Stimulated activated naive CD8-positive, alpha-beta T cell treated with anti-CD3 and anti-CD28 coated beads, Interleukin-15, Interleukin-2, amounts not matched to agents 100 U/mL and 50 U/mL, for 24 hours (primary cell): Measurements from ENCODE around the gene MOB4.
"Not testable (repeated sequence)": the region's sequence is repeated elsewhere in the genome, so short reads cannot be mapped to it uniquely, and the experiment has no call there.

Experiments
- ATAC-seq: fragments of 150-1000 bp; cut with Tn5 transposase; one replicate; pipeline ENCODE4 v1.10.0; 2021
- DNase-seq: peaks from one replicate; pipeline ENCODE4 v3.0.0; 2021

Gene MOB4

DNA sequence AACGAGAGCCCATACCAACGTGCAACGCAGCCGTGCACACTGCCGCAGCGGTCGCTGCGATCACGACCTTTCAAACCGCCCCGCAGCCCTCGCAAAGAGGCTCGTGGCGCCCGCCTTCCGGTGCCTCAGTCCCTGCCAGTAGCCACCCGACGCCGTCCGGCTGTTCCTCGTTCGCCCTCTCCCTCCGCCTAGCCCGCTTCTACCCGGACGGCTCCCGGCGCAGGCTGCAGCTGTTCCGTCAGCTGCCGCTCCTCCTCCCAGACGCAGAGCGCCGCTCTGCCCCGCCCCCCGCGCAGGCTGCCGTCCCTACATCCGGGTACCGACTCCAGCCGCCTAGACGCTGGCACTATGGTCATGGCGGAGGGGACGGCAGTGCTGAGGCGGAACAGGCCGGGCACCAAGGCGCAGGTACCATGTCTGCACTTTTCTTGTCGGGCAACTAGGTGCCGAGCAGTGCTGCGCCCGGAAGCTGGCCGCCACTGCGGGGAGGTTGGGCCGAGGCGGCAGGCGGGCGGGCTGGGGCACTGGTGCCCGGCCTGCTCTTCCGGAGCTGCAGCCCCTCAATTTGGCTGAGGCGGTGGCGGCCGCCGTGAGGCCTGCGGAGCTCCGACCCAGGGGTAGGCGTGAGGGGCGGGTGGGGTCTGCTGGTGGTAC lies at the start of gene MOB4:
TSS of gene MOB4 (plus strand) at position 328 of the 654 bp plus-strand sequence. CDS start at position 349, 21 bp downstream.
- ATAC-seq: peak; percentile 97
- DNase-seq: peak; percentile 96

GRCh38 chr2:197472166-197472565 lies 43.7 kb upstream of the MOB4 start:
- no peak for DNase-seq
- no peak for ATAC-seq

DNA sequence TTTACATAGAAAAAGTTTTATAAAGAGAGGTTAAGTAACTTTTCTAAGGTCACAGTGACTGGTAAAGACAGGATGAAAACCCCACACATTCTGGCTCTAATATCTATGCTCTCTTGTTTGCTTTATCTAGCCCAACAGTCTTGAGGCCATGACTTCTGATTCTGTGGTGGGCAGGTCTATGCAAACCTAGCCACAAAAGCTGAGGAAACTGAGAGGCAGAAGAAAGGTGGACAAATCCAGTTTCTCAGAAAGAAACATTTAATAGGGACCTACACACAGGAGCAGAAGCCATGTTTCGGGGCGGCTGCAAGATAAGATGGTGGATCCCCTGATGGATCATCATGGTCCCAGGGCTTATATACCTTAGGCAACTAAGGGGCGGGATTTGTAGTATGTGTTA lies 38.1 kb upstream of the MOB4 start:
- DNase-seq (no peak), ATAC-seq (no peak)

GRCh38 chr2:197480165-197481036 lies 35.5 kb upstream of the MOB4 start:
- no peak for ATAC-seq

GRCh38 chr2:197484248-197484647 lies 31.6 kb upstream of the MOB4 start:
- not testable (repeated sequence) for ATAC-seq, DNase-seq

More at GRCh38 chr2:197480165-197481036, 35.5 kb upstream of the MOB4 start:
- no peak for DNase-seq

GRCh38 chr2:197486175-197486574 lies 29.7 kb upstream of the MOB4 start:
- DNase-seq (no peak), ATAC-seq (no peak)

DNA sequence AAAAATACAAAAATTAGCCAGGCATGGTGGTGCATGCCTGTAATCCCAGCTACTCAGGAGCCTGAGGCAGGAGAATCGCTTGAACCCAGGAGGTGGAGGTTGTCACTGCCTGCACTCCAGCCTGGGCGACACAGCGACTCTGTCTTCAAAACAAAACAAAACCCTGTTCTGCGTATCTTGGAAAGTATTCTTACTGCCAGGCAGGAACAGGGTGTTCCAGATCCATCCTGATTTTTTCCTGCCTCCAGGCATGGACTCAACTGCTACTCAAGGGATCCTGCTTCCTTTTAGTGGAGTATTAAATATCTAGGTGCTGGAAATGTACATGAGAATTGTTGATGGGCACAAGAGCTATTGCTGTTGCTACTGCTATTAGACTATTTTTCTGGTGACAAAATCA lies 28.5 kb upstream of the MOB4 start:
- DNase-seq: no peak
- no peak for ATAC-seq

GRCh38 chr2:197495433-197496134 lies 20.3 kb upstream of the MOB4 start:
- ATAC-seq (no peak), DNase-seq (no peak)

GRCh38 chr2:197496695-197497094 lies 19.2 kb upstream of the MOB4 start:
- ATAC-seq (no peak), DNase-seq (no peak)

DNA sequence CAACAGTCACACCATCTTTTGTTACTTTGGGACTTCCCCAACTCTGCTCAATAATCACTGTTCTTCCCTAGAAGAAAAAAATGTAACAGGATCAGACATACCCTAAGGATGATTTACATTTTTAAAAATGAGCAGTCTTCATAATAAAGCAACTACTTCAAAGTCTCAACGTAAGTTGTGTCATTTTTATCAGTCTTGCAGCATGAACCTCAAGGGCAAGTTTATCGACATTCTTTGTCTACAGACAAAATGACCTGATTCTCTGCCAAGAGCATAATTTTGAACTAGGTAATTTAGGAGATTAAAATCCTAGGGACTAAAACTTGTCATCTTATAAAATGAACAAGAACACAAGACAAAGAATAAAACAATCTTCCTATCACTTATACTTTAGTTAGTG lies 18.5 kb upstream of the MOB4 start:
- ATAC-seq (no peak), DNase-seq (no peak)

DNA sequence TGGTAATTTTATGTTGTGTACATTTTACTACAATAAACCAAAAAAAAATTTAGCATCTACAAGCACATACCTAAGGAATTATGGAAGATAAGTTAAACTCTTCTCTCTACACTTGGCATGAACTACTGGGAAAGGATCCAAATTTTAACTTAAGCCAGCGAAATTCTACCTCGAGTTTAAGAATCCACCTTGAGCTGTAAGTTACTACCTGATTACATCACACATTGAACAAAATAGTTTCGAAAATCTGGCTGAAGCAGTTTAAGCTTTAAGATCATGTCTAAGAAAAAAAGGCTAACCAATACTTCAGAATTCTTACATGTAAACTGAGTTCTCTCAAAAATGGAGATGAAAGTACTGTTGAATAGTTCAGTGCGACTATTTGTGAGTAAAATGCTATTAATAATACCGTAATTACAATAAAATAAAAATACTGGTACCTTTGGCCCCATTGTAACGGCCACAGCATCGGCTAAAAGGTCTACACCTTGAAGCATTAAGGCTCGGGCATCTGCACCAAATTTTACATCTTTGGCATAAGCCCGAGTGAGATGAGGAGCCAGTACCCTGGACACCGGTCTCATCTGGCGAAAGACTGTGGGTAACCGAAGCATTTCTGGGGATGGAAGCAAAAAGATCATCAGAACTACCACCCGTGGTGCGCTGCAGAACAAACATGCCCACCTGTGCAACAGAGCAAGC lies 17.5 kb upstream of the MOB4 start:
- ATAC-seq (no peak), DNase-seq (no peak)

GRCh38 chr2:197498937-197499593 lies 16.8 kb upstream of the MOB4 start:
- DNase-seq: peak; percentile 62
- ATAC-seq: peak; percentile 4

GRCh38 chr2:197499594-197500502 lies 16.0 kb upstream of the MOB4 start, which contains the start of the genes HSPD1 and HSPE1:
Gene HSPD1, minus strand, starts transcription at chr2:197499840. Its CDS starts 992 bp downstream, at chr2:197498848.
Gene HSPE1, plus strand, starts transcription at chr2:197500379. Its CDS starts 58 bp downstream, at chr2:197500437.
- peak; percentile 98 for DNase-seq
- peak; percentile 92 for ATAC-seq

DNA sequence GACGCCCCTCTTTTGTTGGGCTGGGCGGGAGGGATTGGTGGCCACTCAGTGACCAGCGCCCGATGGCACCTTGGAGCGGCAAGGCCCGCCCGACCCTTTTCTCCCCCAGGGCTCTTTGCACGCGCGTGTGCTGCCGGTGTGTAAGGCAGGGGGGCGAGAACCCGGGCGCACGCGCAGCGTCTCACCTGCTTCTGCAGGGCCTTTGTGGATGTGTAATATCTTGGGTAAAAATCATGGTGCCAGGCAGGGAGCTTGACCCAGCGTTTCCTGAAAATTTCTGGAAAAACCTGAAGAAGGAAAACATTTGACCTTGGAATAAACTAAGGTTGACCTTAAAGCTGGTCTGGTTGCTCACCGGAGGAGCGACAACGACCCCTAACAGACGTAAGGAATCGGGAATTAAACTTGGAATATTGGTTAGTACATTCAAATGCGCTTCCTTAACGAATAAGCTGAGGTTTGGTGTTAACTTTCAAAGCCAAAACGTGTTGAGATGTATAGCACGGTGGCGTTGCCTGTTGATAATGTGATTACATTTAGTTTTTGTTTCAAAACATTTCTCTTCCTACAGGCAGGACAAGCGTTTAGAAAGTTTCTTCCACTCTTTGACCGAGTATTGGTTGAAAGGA lies 15.2 kb upstream of the MOB4 start:
- DNase-seq (no peak), ATAC-seq (peak; percentile 1)

DNA sequence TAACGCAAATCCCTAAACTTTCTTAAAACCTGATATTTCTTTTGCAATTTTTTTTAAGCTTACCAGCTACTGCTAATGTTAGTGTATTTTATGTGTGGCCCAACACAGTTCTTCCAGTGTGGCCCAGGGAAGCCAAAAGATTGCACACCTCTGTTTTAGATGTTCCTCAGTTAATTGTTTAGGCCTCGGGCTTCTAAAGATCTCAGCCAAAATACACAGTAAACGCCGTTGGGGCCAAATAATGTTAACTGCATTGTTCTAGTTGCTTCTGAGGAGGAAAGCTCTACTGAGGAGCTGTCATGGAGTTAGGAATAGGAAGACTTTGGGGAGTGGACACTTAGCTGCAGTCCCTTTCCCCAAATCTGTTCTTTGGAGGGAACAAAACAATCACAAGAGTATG lies 13.7 kb upstream of the MOB4 start:
- ATAC-seq: no peak

GRCh38 chr2:197502685-197503084 lies 13.2 kb upstream of the MOB4 start:
- ATAC-seq (no peak), DNase-seq (no peak)

More for the DNA sequence above, 13.7 kb upstream of the MOB4 start:
- no peak for DNase-seq

DNA sequence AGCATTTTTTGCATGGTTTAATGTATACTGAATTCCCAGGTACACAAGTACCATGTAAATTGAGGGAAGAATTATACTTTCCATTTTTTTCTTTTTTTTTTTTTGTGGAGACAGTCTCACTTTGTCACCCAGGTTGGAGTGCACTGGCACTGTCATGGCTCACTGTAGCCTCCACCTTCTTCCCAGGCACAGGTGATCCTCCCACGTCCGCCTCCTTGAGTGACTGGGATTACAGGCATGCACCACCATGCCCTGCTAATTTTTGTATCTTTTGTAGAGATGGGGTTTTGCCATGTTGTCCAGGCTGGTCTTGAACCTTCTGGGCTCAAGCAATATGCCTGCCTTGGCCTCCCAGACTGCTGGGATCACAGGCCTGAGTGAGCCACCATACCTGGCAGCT lies 11.9 kb upstream of the MOB4 start:
- DNase-seq: no peak
- ATAC-seq: no peak

DNA sequence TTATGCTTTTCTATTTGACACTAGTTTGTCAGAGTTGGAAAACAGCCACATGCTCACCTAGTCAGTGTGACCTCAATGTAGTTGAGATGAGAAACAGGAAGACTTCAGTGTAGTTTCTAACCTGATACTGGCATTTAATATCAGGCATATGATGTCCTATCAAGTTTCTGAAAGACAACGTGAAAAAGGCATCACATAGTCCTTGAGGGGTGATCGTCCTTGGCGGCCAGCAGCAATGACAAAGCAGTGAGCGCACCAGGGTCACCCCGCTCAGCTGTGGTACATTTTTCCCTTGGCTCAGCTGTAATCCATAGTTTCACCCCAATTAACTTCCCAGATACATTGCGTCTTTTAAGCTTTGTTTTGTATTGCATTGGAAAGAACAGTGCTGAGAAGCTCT lies 11.4 kb upstream of the MOB4 start:
- no peak for DNase-seq
- ATAC-seq: no peak

DNA sequence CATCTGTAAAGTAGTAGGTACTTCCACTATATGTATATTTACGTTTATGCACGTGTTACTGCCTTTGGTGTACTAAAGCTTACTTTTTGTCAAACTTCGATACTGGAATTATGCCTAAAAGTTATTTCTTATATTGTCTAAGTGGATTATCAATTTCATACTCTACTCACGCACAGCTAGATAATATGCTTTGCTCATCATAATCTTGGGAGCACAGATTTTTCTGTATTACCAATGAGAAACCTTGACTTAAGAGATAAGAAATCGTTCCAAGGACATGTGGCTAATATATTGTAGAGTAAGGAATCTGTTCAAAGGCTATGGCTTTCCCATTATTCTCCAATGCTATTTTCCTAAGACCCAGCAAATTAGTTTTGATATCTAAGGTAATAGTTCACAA lies 9.2 kb upstream of the MOB4 start:
- DNase-seq: no peak
- ATAC-seq: no peak

DNA sequence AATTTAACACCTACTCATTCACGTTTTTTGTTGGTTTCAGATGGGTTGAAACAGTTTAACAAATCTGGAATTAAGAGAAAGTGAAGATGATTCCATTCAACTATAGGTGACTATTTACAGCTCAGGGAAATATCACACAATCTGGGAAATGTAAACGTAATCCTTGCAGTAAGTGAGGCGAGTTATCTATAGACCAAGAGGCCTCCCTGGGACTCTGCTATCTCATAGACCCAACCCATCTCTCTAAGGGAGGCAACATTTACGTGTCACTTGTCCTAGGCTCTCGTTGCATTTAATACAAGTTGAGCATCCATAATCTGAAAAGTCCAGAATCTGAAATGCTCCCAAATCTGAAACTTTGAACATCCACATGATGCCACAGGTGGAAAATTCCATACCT lies 2.0 kb upstream of the MOB4 start:
- DNase-seq (no peak), ATAC-seq (no peak)
